OCI-LY1 (cell line): ENCODE results near the gene MCUR1.
"Not testable (repeated sequence)": the region's sequence is repeated elsewhere in the genome, so short reads cannot be mapped to it uniquely, and the experiment has no call there.

ENCODE experiments used
- H2AFZ ChIP-seq: fragments of 200-600 bp; sonication (generic), shearing (Covaris generic); 2 replicates; pipeline ENCODE4 v1.6.0; 2014; ENCODE audit warnings: antibody characterized with exemption, mild to moderate bottlenecking, low read length
- H3F3A ChIP-seq: fragments of 200-600 bp; sonication (generic), shearing (Covaris generic); 2 replicates; pipeline ENCODE4 v1.6.0; 2014; ENCODE audit warnings: mild to moderate bottlenecking, antibody characterized with exemption, low read length, moderate library complexity; ENCODE audit not compliant: insufficient read depth
- H3K27ac ChIP-seq: fragments of 200-600 bp; sonication (generic); 2 replicates; pipeline ENCODE4 v1.5.1; 2014; ENCODE audit warnings: low read length, mixed run types, mild to moderate bottlenecking, low read depth; ENCODE audit not compliant: poor library complexity, severe bottlenecking
- H3K27me3 ChIP-seq: fragments of 200-600 bp; sonication (generic); 2 replicates; pipeline ENCODE4 v1.6.0; 2014; ENCODE audit warnings: antibody characterized with exemption, mild to moderate bottlenecking, low read length, moderate library complexity; ENCODE audit not compliant: insufficient read depth
- H3K36me3 ChIP-seq: fragments of 200-600 bp; sonication (generic); 2 replicates; pipeline ENCODE4 v1.6.1; 2014; ENCODE audit warnings: mild to moderate bottlenecking, antibody characterized with exemption, low read length, moderate library complexity, mixed read lengths; ENCODE audit not compliant: insufficient read depth
- H3K4me1 ChIP-seq: fragments of 200-600 bp; sonication (generic); 2 replicates; pipeline ENCODE4 v1.5.1; 2014; ENCODE audit warnings: mild to moderate bottlenecking, low read length, moderate library complexity; ENCODE audit not compliant: insufficient read depth, severe bottlenecking
- H3K4me2 ChIP-seq: fragments of 200-600 bp; sonication (generic), shearing (Covaris generic); 2 replicates; pipeline ENCODE4 v1.6.1; 2014; ENCODE audit warnings: low read length
- H3K4me3 ChIP-seq: fragments of 200-600 bp; sonication (generic); 2 replicates; pipeline ENCODE4 v1.5.1; 2014; ENCODE audit warnings: low read length, low read depth, mild to moderate bottlenecking, mixed read lengths; ENCODE audit not compliant: poor library complexity, severe bottlenecking
- H3K79me2 ChIP-seq: fragments of 200-600 bp; shearing (Covaris generic); 2 replicates; pipeline ENCODE4 v1.6.1; 2016; ENCODE audit warnings: mixed run types, low read length, mixed read lengths; ENCODE audit not compliant: insufficient read depth
- H3K9ac ChIP-seq: fragments of 200-600 bp; sonication (generic), shearing (Covaris generic); 2 replicates; pipeline ENCODE4 v1.6.1; 2014; ENCODE audit warnings: mild to moderate bottlenecking, low read length, mixed read lengths
- H3K9me2 ChIP-seq: fragments of 200-600 bp; sonication (generic), shearing (Covaris generic); 2 replicates; pipeline ENCODE4 v1.6.1; 2014; ENCODE audit warnings: low read depth, mild to moderate bottlenecking, low read length, mixed read lengths
- H3K9me3 ChIP-seq: fragments of 200-600 bp; shearing (Covaris generic); 2 replicates; pipeline ENCODE4 v1.6.1; 2014; ENCODE audit warnings: low read length, mixed read lengths
- H4K20me1 ChIP-seq: fragments of 200-600 bp; sonication (generic), shearing (Covaris generic); 2 replicates; pipeline ENCODE4 v1.6.0; 2016; ENCODE audit warnings: mild to moderate bottlenecking, low read length; ENCODE audit not compliant: insufficient read depth
- CTCF ChIP-seq: fragments of 200-600 bp; sonication (generic), shearing (Covaris generic); IDR thresholded peaks from 2 replicates; pipeline ENCODE4 v1.5.1; 2017; ENCODE audit warnings: mild to moderate bottlenecking, antibody characterized with exemption, low read length, moderate library complexity, mixed read lengths
- EZH2 ChIP-seq: fragments of 200-600 bp; sonication (generic), shearing (Covaris generic); IDR thresholded peaks from 2 replicates; pipeline ENCODE4 v1.8.0; 2017; ENCODE audit warnings: borderline replicate concordance, mixed run types, mild to moderate bottlenecking, antibody characterized with exemption, low read length, moderate library complexity, mixed read lengths

The MCUR1 gene

DNA sequence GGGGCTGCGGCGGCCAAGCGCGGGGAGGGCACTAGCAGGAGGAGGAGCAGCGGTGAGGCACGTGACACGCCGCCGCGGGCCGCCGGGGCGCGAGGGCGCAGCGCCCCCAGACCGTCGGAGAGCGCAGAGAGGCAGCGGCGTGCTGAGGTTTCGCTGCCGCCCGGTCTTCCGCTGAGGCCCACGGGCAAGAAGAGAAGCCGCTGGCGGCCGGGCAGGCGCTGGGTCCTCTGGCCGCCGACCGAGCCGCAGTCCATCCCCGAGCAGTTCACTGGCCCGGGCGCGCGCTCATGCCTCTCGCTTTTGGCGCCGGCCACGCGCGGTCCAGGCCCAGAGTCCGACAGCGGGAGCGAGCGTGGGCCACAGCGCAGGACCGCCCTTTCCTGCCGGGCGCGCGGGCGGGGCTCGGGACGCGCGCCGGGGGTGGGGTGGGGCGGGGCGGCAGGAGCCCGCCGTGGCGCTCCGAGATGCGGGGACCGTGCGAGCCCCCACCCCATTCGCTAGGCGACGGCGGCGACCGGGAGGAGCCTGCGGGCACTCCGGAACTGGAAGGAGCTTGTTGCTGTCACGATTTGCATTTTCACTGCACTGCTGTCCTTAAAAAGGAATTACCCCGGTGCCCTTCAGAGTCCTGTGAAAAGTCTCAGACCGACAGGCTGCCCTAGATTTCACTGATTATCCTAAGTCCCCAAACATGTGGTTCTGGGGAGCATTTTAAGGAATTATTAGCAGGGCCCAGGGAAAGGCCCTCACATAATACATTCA lies at the start of gene MCUR1:
MCUR1 (minus strand) TSS at position 382 of the 762 bp plus-strand sequence; CDS start at position 254, 128 bp downstream.
- TF ChIP-seq EZH2, result no peak
- peak; percentile 24; the same call in 1 of the 2 replicates for TF ChIP-seq CTCF
- peak within 1 kb of the TSS; percentile 93 for H3K4me3 ChIP-seq
- no peaks in the 10 kb centered on the region for H3K9me3 ChIP-seq
- H3K9ac ChIP-seq, result peak within 1 kb of the TSS; percentile 91
- H3K4me2 ChIP-seq, result peak within 1 kb of the TSS; percentile 88
- H3K27ac ChIP-seq, result peak within 1 kb of the TSS; percentile 91
- H3K4me1 ChIP-seq, result peaks cover 36% of the 10 kb centered on the region
- no peaks in the 10 kb centered on the region for H3K27me3 ChIP-seq
- H3K79me2 ChIP-seq, result peaks cover 36% of the 10 kb centered on the region
- peak within 1 kb of the TSS; percentile 89 for H2AFZ ChIP-seq
- H3K9me2 ChIP-seq, result no peaks in the 10 kb centered on the region
- H4K20me1 ChIP-seq, result no peaks in the 10 kb centered on the region
- H3F3A ChIP-seq, result peaks cover 5% of the 10 kb centered on the region; the same call in 1 of the 2 replicates
- peaks cover under 1% of the 10 kb centered on the region; the same call in 1 of the 2 replicates for H3K36me3 ChIP-seq

DNA sequence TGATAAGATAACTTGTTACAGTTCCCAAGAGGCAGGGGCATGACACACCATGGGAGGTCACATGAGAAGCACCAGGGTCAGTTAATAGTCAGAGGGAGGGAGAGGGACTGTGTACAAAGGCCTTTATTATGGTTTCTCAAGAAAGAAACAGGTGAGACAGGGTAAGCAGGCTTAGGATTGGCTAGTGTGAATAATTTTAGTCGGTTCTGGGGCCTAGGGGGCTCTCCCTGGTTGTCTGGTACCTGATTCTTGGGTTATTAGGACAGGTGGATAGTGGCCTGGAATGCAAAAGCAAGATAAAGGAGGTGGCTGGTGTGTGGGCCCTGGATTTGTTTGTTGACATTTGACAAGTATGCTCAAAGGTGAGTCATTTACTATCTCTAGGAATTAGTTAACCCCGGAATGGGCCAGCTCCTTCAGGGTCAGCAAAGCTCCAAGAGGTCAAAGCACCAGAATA lies 49.4 kb upstream of the MCUR1 start:
- no peak overlapping the region for H3K27ac ChIP-seq
- H3K79me2 ChIP-seq, result no peaks in the 10 kb centered on the region
- H2AFZ ChIP-seq, result no peak overlapping the region
- no peaks in the 10 kb centered on the region for H3F3A ChIP-seq
- no peak overlapping the region for H3K4me2 ChIP-seq
- peaks cover 7% of the 10 kb centered on the region; the same call in 1 of the 2 replicates for H3K9me3 ChIP-seq
- TF ChIP-seq EZH2 (no peak), CTCF (no peak)
- peaks cover 6% of the 10 kb centered on the region; the same call in 1 of the 2 replicates for H3K27me3 ChIP-seq
- no peaks in the 10 kb centered on the region for H3K36me3 ChIP-seq
- H3K4me1 ChIP-seq, result no peaks in the 10 kb centered on the region
- no peak overlapping the region for H3K4me3 ChIP-seq
- no peaks in the 10 kb centered on the region for H3K9me2 ChIP-seq
- H4K20me1 ChIP-seq, result no peaks in the 10 kb centered on the region
- no peak overlapping the region for H3K9ac ChIP-seq

GRCh38 chr6:13860556-13861185 lies 46.3 kb upstream of the MCUR1 start:
- H2AFZ ChIP-seq, H4K20me1 ChIP-seq, H3K9ac ChIP-seq, H3F3A ChIP-seq, H3K27me3 ChIP-seq, H3K4me3 ChIP-seq, H3K9me2 ChIP-seq, H3K27ac ChIP-seq, H3K79me2 ChIP-seq, H3K4me1 ChIP-seq, H3K4me2 ChIP-seq, H3K9me3 ChIP-seq, H3K36me3 ChIP-seq: not testable (repeated sequence)
